GM19035 (cell line): ENCODE data around the gene CHCHD3.

Experiments
- ATAC-seq: cut with Tn5 transposase; IDR thresholded peaks from one replicate; pipeline ENCODE4 v1.9.1; 2021; ENCODE audit not compliant: unreplicated experiment

Gene CHCHD3

DNA sequence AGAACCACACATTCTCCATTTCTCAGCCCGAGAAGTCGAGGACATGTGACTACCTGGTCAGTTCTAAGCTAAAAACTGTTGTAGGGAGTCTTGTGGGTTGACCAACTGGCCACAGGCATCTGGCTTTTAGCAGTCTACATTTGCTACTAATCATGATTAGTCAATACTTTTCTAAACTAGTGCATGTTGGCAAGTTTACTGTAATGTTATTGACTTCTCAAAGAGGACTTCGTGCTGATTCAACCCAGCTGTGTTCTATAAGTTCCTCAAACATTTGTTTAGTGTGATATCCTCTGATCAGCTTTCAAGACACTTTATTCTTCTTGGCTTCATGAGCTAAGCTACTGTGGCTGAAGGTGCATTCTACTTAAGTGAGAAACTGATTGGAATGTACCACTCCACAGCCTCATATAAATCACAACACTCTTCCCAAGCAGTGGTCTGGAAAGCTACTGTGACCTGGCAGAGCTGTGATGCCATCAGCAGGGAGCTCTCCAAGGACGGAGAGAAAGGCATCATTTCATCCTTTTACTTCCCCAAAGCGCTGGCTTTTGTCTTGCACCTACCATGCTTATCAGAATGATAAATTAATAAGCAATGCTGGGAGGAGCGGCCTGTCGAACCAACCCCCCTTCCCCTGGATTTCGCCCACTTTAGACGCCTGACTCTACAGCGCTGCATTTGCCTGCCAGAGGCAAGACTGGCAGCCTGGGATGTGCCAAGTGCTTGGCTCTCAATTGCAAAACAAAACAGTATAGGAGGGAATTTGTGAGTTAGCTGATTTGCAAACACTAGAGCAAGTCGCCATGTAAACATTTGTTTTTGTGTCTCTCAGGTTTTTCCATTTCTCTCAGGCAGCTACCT is 298.9 kb downstream of the CHCHD3 start:
- no peak for ATAC-seq

DNA sequence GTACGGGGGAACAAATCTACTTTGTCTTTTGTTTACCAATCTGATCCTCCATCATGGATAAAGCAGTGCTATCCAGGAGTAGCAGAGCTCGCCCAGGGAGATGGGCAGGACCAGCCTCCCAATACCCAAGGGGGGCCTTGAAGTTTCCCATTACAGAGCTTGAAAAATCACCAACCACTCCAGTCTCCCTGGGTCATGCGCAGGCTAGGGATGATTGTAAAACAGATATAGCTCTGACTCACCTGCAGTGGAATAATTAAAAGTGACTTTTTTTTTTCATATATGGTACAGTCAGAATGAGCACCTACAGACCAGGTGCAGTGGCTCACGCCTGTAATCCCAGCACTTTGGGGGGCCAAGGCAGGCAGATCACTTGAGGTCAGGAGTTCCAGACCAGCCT is 301.1 kb downstream of the CHCHD3 start:
- no peak for ATAC-seq

DNA sequence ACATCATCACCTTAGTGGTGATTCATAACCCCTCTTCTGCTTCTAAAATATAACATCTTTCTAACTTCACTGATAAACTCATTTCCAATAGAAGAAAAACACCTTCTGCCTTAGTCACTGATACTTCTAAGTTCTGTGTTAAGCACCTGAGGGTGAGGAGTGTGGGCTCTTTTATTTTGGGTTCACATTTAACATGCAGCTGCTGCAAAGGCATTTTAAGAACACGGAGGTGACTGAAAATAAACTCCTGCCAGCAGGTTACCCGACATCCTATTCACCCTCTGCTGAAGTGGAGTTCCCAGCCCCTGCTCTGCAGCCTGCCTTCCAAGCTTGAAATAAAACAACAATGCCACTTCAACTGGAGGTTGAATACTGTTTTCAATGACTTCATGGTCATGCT is 302.7 kb downstream of the CHCHD3 start:
- no peak for ATAC-seq

DNA sequence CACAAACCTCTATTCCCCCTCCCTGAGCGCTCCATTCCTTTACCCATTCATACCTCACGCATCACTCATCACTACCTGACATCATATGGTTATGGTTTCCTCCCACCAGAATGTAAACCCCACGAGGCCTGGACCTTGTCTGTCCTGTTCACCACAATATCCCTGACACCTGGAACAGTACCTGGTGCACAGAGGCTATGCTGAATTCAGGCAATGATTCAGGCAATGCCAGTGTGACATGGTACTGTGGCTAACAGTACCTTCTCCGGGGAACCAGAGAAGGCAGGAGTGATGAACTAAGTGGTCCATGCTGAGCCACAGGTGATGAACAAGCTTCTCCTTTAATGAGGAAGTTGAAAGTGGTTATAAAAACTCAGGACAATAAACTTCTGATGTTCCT is 303.1 kb downstream of the CHCHD3 start:
- ATAC-seq: no peak

DNA sequence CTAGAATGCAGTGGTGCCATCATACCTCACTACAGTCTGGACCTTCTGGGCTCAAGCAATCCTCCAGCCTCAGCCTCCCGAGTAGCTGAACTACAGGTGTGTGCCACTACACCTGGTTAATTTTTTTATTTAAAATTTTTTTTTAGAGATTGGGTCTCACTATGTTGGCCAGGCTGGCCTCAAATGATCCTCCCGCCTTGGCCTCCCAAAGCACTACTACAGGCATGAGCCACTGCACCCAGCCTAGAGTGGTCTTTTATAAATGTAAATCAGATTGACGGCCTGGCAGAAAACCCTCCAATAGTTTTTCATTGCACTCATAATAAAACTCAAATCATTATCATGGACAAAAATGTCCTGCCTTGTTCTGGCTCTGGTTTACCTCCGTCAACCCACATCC is 303.9 kb downstream of the CHCHD3 start:
- ATAC-seq: no peak

DNA sequence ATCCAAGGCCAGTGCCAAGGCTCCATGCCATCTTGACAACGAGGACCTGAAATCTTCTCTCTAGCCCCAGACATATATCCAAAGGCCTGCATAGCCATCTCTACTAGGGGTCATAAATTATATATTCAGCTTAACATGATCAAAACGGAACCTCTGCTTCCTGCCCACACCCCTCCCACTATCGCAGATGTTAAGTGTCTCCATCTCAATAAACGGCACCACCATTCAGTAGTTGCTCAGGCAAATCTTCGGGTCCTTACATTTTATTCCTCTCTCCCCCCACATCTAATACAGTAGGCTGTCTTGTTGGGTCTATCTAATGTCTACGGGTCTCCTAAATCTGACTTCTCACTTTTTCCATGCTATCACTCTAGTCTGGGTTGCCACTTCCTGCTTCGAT is 304.5 kb downstream of the CHCHD3 start:
- no peak for ATAC-seq

DNA sequence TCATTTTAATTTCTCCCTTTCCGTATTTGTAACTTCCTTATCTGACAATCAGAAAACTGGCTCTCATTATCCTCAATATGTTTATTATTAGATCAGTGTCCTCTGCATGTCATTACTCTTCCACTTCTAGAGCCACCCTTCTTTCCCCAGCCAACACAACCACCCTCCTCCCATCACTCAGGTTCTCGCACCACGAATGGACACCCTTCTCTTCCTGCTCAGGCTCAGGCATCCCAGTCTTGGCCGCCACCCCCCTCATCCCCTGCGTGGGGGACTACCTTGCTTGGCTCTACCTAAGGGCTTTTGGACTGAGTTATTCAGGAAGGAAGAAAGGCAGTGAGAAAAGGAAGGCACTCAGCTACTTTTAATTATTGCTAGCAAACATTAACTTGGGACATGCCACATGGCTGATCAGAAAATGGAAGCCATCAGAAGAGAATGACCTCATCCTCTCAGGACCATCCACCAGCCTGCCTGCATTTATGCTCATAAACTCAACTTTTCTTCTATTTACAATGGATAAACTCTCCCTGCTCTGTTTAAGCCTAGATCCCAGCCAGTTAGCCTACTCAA is 305.8 kb downstream of the CHCHD3 start:
- no peak for ATAC-seq

DNA sequence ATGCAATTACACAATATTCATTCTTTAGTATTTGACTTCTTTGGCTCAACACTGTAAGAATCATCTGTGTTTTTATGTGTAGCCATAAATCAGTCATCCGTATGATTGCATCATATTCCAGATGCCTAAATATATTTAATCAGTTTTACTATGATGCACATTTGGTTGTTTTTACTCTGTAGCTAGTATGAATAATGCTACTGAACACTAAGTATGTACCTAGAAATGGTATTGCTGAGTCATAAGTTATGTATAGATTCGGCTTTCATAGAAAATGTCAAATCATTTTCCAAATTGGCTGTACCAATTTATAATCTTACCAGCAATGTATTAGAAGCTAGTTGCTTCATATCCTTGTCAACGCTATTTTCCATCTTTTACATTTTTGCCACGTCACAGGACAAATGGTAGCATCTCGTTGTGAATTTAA is 308.3 kb downstream of the CHCHD3 start:
- no peak for ATAC-seq

DNA sequence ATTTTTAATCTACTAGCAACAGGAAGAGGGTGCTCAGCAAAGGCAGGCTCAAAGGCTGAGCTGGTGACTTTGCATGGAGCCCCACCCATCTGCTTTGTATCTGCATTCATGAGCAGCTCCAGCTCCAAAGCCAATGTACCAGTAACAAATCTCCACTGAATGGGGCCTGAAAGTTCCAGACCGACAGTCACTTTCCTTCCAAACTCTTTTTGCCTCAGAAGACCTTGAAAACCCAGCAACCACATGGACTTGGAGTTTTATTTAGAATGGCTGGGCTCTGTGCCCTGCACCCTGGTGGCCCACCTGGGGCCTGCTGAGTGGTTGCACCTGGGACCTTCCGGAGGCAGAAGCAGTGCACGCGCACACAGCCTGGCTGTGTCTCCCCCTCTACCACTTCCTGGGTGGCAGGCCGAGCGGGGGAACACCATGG is 310.6 kb downstream of the CHCHD3 start:
- no peak for ATAC-seq

DNA sequence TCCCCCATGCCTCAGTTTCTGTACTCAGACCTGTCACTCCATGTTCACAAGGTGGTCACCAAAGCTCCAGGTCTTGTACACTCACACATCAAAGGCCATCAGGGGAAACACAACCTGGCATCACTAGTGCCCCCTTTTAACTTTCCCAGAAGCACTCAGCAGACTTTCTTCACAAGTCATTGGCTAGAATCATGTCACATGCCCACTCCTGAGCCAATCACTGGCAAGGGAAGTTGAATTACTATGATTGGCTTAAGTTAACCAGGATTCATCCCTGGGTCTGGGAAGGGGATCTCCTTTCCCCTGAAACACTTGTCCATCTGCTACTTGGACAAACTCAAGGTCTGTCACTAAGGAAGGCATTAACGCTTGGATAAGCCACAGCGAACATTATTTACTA is 311.8 kb downstream of the CHCHD3 start:
- ATAC-seq: no peak

DNA sequence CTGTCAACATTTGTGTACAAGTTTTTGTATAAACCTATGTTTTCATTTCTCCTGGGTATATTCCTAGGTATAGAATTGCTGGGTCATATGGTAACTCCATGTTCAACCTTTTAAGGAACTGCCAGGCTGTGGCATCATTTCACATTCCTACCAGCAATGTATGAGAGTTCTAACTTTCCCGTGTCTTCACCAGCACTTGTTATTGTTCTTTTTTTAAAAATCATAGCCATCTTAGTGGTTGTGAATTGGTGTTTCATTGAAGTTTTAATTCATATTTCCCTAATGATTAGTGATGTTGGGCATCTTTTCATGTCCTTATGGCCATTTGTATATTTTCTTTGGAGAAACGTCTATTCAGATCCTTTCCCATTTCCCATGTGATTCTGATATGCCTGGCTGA is 312.6 kb downstream of the CHCHD3 start:
- no peak for ATAC-seq

DNA sequence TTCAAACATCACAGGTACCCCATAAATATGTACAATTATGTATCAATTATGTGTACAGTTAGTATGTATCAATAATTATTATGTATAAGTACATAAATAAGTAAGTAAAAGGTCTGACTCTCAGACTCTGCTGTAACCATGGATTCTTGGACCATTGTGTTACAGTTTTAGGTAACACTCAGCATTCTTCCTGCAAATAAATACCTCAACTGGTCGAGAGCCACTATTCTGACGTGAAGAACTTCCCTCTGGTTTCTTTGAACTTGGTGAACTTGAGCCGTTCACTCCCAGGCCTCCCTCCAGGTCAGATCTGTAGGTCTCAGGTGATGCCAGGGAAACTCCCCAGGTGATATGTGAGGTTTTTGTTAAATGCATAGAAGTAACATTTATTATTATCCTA is 313.8 kb downstream of the CHCHD3 start:
- ATAC-seq: no peak

DNA sequence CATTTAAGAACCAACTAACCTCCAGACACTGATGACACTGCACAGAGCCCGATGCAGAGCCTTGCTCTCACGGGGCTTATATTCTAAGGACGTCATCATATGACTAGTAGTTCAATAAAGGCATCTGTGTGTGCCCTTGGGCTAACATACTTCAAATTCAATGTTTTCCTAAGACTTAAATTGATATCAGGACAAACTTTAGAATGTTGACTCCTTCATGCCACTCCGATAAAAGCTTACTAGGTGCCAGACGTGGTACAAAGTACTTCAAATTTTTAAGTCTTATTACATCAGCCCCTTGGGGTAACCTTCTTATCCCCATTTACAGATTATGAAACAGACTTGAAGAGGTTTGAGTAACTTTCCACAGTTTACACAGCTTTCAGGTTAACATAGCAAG is 314.5 kb downstream of the CHCHD3 start:
- no peak for ATAC-seq

DNA sequence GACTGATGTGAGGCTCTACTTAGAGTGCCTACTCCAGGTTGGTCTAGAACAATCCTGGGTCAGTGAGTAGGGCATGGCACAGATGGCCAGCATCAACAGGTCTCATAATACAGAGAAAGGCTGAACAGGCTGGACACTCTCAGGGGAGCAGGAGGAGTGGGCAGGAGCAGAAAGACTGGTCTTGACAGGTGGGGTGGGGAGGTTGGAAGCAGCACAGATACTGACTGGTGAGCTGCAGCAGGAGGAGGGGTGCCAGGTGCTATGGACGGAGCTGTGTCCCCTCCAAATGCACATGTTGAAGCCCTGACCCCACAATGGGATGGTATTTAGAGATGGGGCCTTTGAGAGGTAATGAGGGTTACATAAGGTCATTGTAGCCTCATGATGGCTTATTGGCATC is 315.2 kb downstream of the CHCHD3 start:
- ATAC-seq: no peak

DNA sequence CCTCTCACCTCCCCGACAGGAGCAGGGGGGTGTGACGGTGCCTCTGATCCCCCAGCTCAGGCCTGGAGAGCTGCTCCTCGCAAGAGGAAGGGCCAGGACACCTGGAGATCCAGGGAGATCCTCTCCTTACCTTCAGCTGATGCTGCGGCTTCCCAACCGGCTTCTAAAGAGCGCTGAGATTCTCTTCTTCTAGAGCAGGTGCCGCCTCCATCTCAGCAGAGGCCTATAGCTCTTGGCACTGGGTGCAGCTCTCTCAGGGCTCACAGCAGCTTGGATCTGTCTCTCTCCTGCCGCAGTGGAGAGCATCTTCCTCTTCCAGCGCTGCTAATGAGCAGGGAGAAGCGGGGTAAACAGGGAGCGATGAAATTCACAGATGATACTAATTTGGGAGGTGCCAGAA is 316.0 kb downstream of the CHCHD3 start:
- ATAC-seq: no peak

DNA sequence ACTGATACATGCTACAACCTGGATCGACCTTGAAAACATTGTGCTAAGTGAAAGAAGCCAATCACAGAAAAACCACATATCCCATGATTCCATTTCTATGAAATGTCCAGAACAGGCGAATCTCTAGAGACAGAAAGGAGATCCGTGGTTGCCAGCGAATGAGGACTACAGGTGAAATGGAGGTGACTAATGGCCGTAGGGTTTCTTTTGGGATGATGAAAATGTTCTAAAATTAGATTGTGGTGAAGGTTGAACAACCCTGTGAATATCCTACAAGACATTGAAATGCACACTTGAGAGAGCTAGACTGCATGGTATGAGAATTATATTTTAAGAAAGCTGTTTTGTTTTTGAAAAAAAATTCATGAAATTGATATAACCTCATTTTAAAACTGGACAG is 317.1 kb downstream of the CHCHD3 start:
- no peak for ATAC-seq

DNA sequence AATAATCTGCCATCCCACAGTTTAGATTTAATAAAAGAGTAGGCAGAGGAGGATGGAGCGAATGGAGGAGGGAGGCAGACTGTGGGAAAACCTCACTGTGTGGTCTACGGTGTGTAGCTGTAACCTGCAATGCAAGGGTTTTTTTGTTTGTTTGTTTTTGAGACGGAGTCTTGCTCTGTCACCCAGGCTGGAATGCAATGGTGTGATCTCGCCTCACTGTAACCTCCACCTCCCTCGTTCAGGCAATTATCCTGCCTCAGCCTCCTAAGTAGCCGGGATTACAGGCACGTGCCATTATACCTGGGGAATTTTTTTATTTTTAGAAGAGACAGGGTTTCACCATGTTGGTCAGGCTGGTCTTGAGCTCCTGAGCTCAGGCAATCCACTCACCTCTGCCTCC is 321.0 kb downstream of the CHCHD3 start:
- no peak for ATAC-seq

DNA sequence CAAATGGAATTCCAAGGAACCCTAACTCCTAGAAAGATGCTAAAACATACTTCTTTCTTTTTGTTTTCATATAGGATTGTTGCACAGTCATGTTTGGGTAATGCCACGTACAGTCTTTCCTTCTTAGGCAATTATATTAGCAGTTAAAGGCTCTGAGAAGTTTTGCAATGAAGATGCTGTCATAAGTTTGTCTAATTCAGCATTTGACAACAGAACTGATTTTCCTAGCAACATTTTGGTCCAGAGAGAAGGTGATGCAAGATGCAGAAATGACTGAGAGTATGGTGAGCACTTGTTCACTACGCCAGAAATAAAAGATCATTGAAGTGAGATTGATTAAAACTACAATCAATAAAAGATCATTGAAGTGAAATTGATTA is 321.7 kb downstream of the CHCHD3 start:
- no peak for ATAC-seq

DNA sequence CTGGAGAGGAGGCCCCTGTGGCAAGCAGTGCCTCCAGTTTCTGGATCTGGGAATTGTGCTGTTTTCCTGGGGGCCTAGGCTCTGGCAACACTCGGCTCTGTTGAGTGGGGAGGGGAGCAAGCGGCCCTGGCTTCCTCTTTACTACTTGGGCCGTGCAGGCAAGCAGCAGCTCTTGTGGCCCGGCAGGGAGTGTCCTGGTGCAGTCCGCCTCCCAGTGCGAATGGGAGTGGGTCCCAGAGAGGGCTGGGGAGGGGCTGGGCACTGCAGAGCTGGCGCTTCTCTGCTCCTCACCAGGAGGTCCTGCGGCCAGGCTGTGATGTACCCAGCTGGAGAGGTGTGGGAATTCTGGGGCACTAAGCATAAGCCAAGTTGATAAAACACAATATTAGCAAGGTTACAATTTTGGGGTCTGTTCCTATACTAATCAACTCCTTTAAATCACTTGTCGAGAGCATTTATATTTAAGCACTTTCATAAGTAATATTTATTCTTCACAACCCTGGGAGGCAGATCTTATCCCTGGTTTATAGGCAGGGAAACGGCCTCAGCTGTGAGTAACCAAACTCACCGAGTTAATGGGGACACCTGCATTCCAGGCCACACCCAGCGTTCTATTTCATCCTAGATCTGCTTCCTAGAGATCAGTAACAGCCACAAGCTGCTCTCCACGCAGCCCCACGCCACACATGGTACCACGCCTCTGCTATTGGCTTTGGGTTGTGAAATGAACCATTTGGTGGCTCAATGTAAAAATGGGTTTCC is 322.2 kb downstream of the CHCHD3 start:
- no peak for ATAC-seq

DNA sequence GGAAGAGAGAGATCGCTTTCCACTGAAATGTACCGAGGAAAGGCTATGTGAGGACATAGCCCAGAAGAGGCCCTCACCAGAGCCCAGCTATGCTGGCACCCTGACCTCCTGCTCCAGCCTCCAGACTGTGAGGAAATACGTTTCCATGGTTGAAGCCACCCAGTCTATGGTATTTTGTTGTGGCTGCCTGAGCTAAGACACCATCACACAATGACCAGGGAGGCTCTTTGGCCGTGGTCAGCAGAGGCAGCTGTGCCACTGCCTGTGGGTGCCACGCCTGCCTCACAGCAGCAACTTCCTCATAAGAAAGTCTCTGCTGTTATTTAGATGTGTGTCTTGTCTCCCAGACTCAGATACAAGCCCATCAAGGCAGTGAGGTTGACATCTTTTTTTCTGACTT is 322.9 kb downstream of the CHCHD3 start:
- no peak for ATAC-seq

DNA sequence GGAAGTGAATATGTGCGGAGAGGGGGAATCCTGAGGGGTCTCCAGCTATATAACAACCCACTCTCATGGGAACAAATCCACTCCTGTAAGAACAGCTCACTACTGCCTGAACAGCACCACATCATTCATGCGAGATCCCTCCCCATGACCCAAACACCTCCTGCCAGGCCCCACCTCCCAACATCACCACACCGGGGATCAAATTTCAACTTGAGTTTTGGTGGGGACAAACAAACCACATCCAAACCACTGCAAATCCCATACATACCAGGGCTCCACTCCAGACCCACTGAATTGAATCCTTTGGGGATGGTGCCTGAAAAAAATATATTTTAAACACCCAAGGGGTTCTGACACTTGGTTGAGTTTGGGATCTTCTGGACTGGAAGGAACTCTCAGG is 324.1 kb downstream of the CHCHD3 start:
- ATAC-seq: no peak

DNA sequence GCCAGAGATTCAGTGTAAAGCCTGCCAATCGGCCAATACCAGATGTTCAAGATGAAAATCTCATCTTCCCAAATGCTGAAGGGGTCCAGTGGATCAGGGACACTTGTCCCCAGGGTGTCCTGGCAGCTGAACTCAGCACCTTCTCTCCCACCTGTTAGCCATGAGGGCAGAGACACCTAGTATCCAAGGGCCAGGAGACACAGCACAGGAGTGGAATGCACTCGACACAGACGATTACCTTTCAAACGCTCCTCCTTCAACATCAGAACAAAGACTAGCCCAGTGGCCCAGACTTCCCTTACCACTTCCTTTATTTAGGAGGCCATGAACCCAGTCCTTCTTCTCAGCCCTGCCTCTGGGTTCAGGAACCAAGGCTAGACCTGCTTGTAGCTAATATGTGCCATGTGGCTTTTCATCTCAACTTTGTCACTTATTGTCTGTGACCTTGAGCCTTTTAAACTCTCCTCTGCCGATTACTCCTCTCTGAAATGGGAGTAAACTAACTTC is 325.4 kb downstream of the CHCHD3 start:
- ATAC-seq: no peak
